ENCODE results near the gene OR2S2. TPM values are rescaled to one million over a fixed set of nuclear protein-coding genes. Genes with fewer than 3 reads are reported as not detected.

The OR2S2 gene
- total RNA-seq, 1 donor from 2014 or later = not detected

DNA sequence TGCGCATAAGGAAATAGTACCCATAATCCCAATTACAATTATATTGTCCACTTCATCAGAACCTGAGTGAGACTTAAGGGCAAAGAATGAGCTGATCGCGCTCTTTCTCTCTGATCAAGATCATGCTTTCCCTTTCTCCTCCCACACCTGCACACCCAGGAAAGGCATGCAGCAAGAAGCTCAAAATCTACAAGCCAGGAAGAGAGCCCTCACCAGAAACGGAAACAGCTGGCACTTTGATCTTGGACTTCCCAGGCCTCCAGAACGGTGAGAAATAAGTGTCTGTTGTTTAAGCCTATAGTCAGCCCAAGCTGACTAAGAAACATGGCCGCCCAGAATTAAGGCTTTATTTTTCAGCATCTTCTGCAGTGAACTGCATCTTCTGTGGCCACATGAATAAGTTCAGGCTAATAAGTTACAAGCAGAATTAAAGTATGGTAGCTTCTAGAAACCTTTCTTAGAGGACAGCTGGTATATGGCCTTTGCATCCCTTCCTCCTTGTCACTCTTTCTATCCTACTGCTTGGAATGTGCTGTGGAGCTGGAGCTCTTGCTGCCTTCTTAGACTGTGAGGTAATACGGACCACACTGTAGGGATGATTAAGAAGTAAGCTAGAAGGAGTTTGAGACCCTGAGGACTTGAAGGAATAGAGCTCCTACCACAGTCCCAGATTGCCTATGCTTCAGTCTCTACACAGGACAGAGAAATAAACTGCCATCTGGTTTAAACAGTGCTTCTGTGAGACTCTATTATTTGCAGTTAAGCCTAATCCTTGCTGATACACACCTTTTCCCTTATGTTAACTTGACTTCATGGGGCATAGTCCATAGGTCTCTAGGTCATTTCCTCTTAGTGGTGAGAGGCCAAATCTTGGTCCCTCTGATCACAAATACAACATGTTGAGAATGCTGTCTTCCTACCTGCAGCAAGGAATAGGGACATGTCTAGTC, 17.2 kb downstream of the OR2S2 start:
- DNase-seq (ENCODE audit: low spot score) = no peak
- H2AFZ ChIP-seq (replicated peaks) = no peak overlapping the region
- H3K9me3 ChIP-seq (ENCODE audit: low read depth) = no peaks in the 10 kb centered on the region
- no peaks in the 10 kb centered on the region for H4K20me1 ChIP-seq (ENCODE audit: low read depth)
- no peak overlapping the region for H3K27ac ChIP-seq
- H3K27ac Mint-ChIP-seq = no peak overlapping the region
- no peaks in the 10 kb centered on the region for H3F3A ChIP-seq (ENCODE audit: low read depth)
- no peaks in the 10 kb centered on the region for H3K4me1 ChIP-seq
- no peak overlapping the region for H3K9ac ChIP-seq
- no peak overlapping the region for H3K4me3 ChIP-seq
- TF ChIP-seq, protein P1, sequence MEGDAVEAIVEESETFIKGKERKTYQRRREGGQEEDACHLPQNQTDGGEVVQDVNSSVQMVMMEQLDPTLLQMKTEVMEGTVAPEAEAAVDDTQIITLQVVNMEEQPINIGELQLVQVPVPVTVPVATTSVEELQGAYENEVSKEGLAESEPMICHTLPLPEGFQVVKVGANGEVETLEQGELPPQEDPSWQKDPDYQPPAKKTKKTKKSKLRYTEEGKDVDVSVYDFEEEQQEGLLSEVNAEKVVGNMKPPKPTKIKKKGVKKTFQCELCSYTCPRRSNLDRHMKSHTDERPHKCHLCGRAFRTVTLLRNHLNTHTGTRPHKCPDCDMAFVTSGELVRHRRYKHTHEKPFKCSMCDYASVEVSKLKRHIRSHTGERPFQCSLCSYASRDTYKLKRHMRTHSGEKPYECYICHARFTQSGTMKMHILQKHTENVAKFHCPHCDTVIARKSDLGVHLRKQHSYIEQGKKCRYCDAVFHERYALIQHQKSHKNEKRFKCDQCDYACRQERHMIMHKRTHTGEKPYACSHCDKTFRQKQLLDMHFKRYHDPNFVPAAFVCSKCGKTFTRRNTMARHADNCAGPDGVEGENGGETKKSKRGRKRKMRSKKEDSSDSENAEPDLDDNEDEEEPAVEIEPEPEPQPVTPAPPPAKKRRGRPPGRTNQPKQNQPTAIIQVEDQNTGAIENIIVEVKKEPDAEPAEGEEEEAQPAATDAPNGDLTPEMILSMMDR (IDR thresholded peaks at IDR 0.05) = no peak
- TF ChIP-seq EZH2phosphoT487 (IDR thresholded peaks at IDR 0.05) (no peak), EZH2 (IDR thresholded peaks at IDR 0.05) (no peak)
- no peaks in the 10 kb centered on the region for H3K36me3 ChIP-seq
- no peaks in the 10 kb centered on the region for H3K4me1 Mint-ChIP-seq
- H3K27me3 Mint-ChIP-seq (ENCODE audit: insufficient read depth, low read depth) = peaks cover 9% of the 10 kb centered on the region
- no peaks in the 10 kb centered on the region for H3K9me3 Mint-ChIP-seq
- peaks cover 61% of the 10 kb centered on the region for H3K27me3 ChIP-seq
- no peak overlapping the region for H3K4me3 Mint-ChIP-seq
- H3K79me2 ChIP-seq (ENCODE audit: low read depth) = no peaks in the 10 kb centered on the region
- H3K36me3 Mint-ChIP-seq = peaks cover 1% of the 10 kb centered on the region
- no peak overlapping the region for H3K4me2 ChIP-seq

DNA sequence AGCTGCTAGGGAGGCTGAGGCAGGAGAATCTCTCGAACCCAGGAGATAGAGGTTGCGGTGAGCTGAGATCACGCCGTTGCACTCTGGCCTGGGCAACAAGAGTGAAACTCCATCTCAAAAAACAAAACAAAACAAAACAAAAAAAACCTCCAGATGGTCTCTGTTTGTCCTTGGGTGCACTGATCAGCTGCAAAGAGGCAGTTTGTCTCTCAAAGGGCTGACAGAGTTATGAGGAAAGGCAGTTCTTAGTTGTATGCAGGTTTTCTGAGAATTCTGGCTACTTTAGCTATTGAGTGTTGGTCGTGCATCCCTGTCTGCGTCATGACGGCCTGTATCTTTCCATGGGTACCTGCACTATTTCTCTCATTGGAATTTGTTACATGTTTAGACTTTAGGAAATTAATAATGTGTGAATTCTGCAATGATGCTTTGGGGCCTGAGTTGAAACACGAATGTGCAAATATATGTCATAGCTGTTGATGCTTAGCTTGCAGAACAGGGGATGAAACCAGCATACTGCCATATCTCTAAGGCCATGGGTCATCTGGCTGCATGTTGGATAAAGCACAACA, 18.2 kb downstream of the OR2S2 start:
- no peak for DNase-seq (ENCODE audit: low spot score)
- Histone ChIP-seq H3K27ac (no peak overlapping the region), H3K4me3 (no peak overlapping the region), H3K4me1 (no peaks in the 10 kb centered on the region), H3K36me3 (no peaks in the 10 kb centered on the region), H4K20me1 (ENCODE audit: low read depth) (no peaks in the 10 kb centered on the region), H3F3A (ENCODE audit: low read depth) (no peaks in the 10 kb centered on the region), H2AFZ (replicated peaks) (no peak overlapping the region), H3K79me2 (ENCODE audit: low read depth) (no peaks in the 10 kb centered on the region), H3K9ac (no peak overlapping the region), H3K4me2 (no peak overlapping the region), H3K27me3 (peaks cover 55% of the 10 kb centered on the region), H3K9me3 (ENCODE audit: low read depth) (no peaks in the 10 kb centered on the region)
- TF ChIP-seq, protein P1 (IDR thresholded peaks at IDR 0.05) = no peak
- TF ChIP-seq EZH2 (IDR thresholded peaks at IDR 0.05) (no peak), EZH2phosphoT487 (IDR thresholded peaks at IDR 0.05) (no peak)
- Mint-ChIP-seq H3K4me1 (no peaks in the 10 kb centered on the region), H3K27me3 (ENCODE audit: insufficient read depth, low read depth) (peaks cover 7% of the 10 kb centered on the region), H3K36me3 (peaks cover 1% of the 10 kb centered on the region), H3K9me3 (no peaks in the 10 kb centered on the region), H3K4me3 (no peak overlapping the region), H3K27ac (no peak overlapping the region)

DNA sequence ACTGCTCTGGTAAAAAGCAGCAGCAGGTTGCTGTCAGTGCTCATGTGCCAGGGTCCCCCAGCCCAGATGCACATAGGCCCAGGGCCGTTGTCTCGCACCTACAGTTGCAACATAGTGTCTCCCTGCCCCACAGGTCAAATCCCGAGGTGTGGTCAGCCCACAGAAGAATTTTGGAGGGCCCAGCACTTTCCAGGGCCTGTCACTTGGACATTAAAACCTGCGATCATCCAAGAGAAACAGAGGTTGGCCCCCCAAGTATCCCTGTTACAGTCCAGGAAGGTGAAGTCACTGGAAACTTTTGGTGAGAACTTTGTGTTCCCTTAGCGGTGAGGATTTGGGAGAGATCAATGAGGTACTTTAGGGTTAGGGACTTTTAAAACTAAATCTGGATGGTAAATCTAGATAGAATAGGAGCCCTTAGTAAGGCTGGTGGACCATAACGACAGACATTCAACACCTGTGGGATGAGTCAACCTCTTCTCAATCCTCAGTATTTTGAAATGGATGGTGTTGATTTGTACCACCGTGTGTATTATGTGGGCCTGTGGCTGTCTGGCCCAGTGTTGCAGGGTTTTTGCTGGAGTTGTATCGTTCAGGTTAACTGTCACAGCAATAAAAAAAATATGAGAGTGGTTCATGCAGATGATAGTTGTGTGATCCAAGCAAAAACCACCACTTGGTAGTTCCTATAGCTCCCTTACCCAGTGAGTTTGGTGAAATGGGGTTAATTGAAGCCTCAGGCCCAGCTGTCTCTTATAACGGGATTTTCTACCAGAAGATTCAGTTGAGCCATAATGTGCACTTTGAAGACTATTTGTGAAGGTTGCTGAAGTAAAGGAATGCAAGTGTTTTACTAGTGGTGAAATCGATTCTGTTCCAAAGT, 19.2 kb downstream of the OR2S2 start:
- Histone ChIP-seq H3K9me3 (ENCODE audit: low read depth) (no peaks in the 10 kb centered on the region), H3K9ac (no peak overlapping the region), H4K20me1 (ENCODE audit: low read depth) (no peaks in the 10 kb centered on the region), H3K4me3 (no peak overlapping the region), H2AFZ (replicated peaks) (no peak overlapping the region), H3K4me2 (no peak overlapping the region), H3K27ac (no peak overlapping the region), H3F3A (ENCODE audit: low read depth) (no peaks in the 10 kb centered on the region), H3K36me3 (no peaks in the 10 kb centered on the region), H3K4me1 (no peaks in the 10 kb centered on the region), H3K27me3 (peaks cover 44% of the 10 kb centered on the region), H3K79me2 (ENCODE audit: low read depth) (no peaks in the 10 kb centered on the region)
- H3K27me3 Mint-ChIP-seq (ENCODE audit: insufficient read depth, low read depth) = peaks cover 4% of the 10 kb centered on the region
- peaks cover 1% of the 10 kb centered on the region for H3K36me3 Mint-ChIP-seq
- DNase-seq (ENCODE audit: low spot score) = no peak
- H3K9me3 Mint-ChIP-seq = no peaks in the 10 kb centered on the region
- H3K4me1 Mint-ChIP-seq = no peaks in the 10 kb centered on the region
- no peak overlapping the region for H3K4me3 Mint-ChIP-seq
- no peak overlapping the region for H3K27ac Mint-ChIP-seq
- no peak for TF ChIP-seq EZH2 (IDR thresholded peaks at IDR 0.05)
- TF ChIP-seq EZH2phosphoT487 (IDR thresholded peaks at IDR 0.05) = no peak
- TF ChIP-seq, protein P1 (IDR thresholded peaks at IDR 0.05) = no peak
